ENCODE results near the gene KIAA1671.

KIAA1671 gene

GRCh38 chr22:24953384-24954113 is 1.0 kb downstream of the KIAA1671 start:
- H3K4me1 ChIP-seq (ENCODE audit: insufficient read depth, insufficient read length): peaks cover 3% of the 10 kb centered on the region
- H3K9me3 ChIP-seq (ENCODE audit: insufficient read depth, low read length): no peaks in the 10 kb centered on the region
- DNase-seq (ENCODE audit: low read depth, low spot score): no peak
- no peaks in the 10 kb centered on the region for H3K36me3 ChIP-seq (ENCODE audit: insufficient read depth, insufficient read length, low read length)
- peak overlapping the region; percentile 86 for H3K9ac ChIP-seq (ENCODE audit: insufficient read length, low read depth)
- TF ChIP-seq YY1 (IDR thresholded peaks at IDR 0.05; ENCODE audit: insufficient read depth, insufficient read length): no peak
- TF ChIP-seq SUZ12 (IDR thresholded peaks at IDR 0.05; ENCODE audit: extremely low read depth, insufficient read depth, insufficient read length): no peak
- no peak for TF ChIP-seq ZNF274 (IDR thresholded peaks at IDR 0.05; ENCODE audit: low read depth, low read length)
- no peaks in the 10 kb centered on the region for H3K27me3 ChIP-seq (ENCODE audit: insufficient read depth, insufficient read length)
- peak overlapping the region; percentile 81 for H3K4me3 ChIP-seq (ENCODE audit: insufficient read length, low read depth)

DNA sequence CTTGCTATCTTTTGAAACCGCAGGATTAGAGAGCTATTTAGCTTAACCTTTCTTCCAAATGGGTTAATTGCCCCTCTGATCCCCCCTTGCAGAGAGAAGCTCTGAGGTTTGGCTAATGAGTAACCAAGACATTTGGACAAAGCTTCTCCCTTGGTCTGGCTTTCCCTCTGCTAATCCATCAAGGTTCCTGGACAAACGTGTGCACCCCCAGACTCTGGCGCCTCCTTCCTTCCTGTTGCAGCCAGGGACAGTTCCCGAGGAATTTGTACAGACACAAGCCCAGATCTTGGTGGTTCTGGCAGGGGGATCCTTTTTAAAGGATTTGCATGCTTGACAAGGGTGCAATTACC is 1.6 kb downstream of the KIAA1671 start:
- Histone ChIP-seq H3K36me3 (ENCODE audit: insufficient read depth, insufficient read length, low read length) (no peaks in the 10 kb centered on the region), H3K4me1 (ENCODE audit: insufficient read depth, insufficient read length) (peaks cover 3% of the 10 kb centered on the region), H3K9me3 (ENCODE audit: insufficient read depth, low read length) (no peaks in the 10 kb centered on the region), H3K4me3 (ENCODE audit: insufficient read length, low read depth) (peak overlapping the region; percentile 81), H3K27me3 (ENCODE audit: insufficient read depth, insufficient read length) (no peaks in the 10 kb centered on the region), H3K9ac (ENCODE audit: insufficient read length, low read depth) (peak overlapping the region; percentile 86)
- no peak for DNase-seq (ENCODE audit: low read depth, low spot score)
- TF ChIP-seq YY1 (IDR thresholded peaks at IDR 0.05; ENCODE audit: insufficient read depth, insufficient read length) (no peak), ZNF274 (IDR thresholded peaks at IDR 0.05; ENCODE audit: low read depth, low read length) (no peak), SUZ12 (IDR thresholded peaks at IDR 0.05; ENCODE audit: extremely low read depth, insufficient read depth, insufficient read length) (no peak)

GRCh38 chr22:24954856-24955255 is 2.3 kb downstream of the KIAA1671 start:
- Histone ChIP-seq H3K27me3 (ENCODE audit: insufficient read depth, insufficient read length) (no peaks in the 10 kb centered on the region), H3K4me3 (ENCODE audit: insufficient read length, low read depth) (no peak overlapping the region), H3K9ac (ENCODE audit: insufficient read length, low read depth) (no peak overlapping the region), H3K9me3 (ENCODE audit: insufficient read depth, low read length) (no peaks in the 10 kb centered on the region), H3K36me3 (ENCODE audit: insufficient read depth, insufficient read length, low read length) (no peaks in the 10 kb centered on the region), H3K4me1 (ENCODE audit: insufficient read depth, insufficient read length) (peaks cover 3% of the 10 kb centered on the region)
- TF ChIP-seq ZNF274 (IDR thresholded peaks at IDR 0.05; ENCODE audit: low read depth, low read length) (no peak), YY1 (IDR thresholded peaks at IDR 0.05; ENCODE audit: insufficient read depth, insufficient read length) (no peak), SUZ12 (IDR thresholded peaks at IDR 0.05; ENCODE audit: extremely low read depth, insufficient read depth, insufficient read length) (no peak)
- DNase-seq (ENCODE audit: low read depth, low spot score): no peak

GRCh38 chr22:24957043-24957442 is 4.5 kb downstream of the KIAA1671 start:
- H3K9ac ChIP-seq (ENCODE audit: insufficient read length, low read depth): peak overlapping the region; percentile 21
- no peak for DNase-seq (ENCODE audit: low read depth, low spot score)
- no peaks in the 10 kb centered on the region for H3K36me3 ChIP-seq (ENCODE audit: insufficient read depth, insufficient read length, low read length)
- no peak overlapping the region for H3K4me3 ChIP-seq (ENCODE audit: insufficient read length, low read depth)
- no peaks in the 10 kb centered on the region for H3K27me3 ChIP-seq (ENCODE audit: insufficient read depth, insufficient read length)
- peaks cover 3% of the 10 kb centered on the region for H3K4me1 ChIP-seq (ENCODE audit: insufficient read depth, insufficient read length)
- H3K9me3 ChIP-seq (ENCODE audit: insufficient read depth, low read length): no peaks in the 10 kb centered on the region
- TF ChIP-seq SUZ12 (IDR thresholded peaks at IDR 0.05; ENCODE audit: extremely low read depth, insufficient read depth, insufficient read length) (no peak), YY1 (IDR thresholded peaks at IDR 0.05; ENCODE audit: insufficient read depth, insufficient read length) (no peak), ZNF274 (IDR thresholded peaks at IDR 0.05; ENCODE audit: low read depth, low read length) (no peak)

DNA sequence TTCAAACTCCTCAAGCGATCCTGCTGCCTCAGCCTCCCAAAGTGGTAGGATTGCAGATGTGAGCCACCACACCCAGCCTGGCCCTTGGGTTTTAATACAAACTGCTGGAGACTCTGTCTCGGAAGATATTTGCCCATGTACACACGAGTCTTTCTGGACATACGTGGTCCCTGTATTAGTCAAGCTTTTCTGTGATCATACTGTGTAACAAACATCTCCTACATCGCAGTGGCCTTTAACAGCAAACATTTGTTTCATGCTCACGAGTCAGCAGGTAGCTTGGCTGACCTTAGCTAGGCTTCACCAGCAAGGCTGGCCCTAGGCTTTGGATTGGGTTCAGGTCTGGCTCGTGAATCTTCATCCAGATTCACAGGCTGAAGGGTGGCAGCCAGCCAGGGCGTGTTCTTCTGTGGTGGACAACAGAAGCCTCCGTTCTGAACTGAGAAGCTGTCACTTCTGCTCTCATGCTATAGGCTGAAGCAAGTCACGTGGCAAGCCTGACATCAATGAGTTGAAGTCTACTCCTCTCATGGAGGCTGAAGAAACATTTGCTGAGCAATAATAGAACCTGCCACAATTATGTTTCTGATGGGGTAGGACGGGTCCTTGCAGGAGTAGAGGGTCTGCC is 8.8 kb downstream of the KIAA1671 start:
- no peaks in the 10 kb centered on the region for H3K36me3 ChIP-seq (ENCODE audit: insufficient read depth, insufficient read length, low read length)
- no peak overlapping the region for H3K4me3 ChIP-seq (ENCODE audit: insufficient read length, low read depth)
- no peaks in the 10 kb centered on the region for H3K9me3 ChIP-seq (ENCODE audit: insufficient read depth, low read length)
- no peak for TF ChIP-seq YY1 (IDR thresholded peaks at IDR 0.05; ENCODE audit: insufficient read depth, insufficient read length)
- no peak for TF ChIP-seq SUZ12 (IDR thresholded peaks at IDR 0.05; ENCODE audit: extremely low read depth, insufficient read depth, insufficient read length)
- TF ChIP-seq ZNF274 (IDR thresholded peaks at IDR 0.05; ENCODE audit: low read depth, low read length): no peak
- H3K4me1 ChIP-seq (ENCODE audit: insufficient read depth, insufficient read length): no peaks in the 10 kb centered on the region
- H3K27me3 ChIP-seq (ENCODE audit: insufficient read depth, insufficient read length): no peaks in the 10 kb centered on the region
- H3K9ac ChIP-seq (ENCODE audit: insufficient read length, low read depth): no peak overlapping the region
- no peak for DNase-seq (ENCODE audit: low read depth, low spot score)

GRCh38 chr22:24962094-24962493 is 9.6 kb downstream of the KIAA1671 start:
- TF ChIP-seq SUZ12 (IDR thresholded peaks at IDR 0.05; ENCODE audit: extremely low read depth, insufficient read depth, insufficient read length) (no peak), YY1 (IDR thresholded peaks at IDR 0.05; ENCODE audit: insufficient read depth, insufficient read length) (no peak), ZNF274 (IDR thresholded peaks at IDR 0.05; ENCODE audit: low read depth, low read length) (no peak)
- H3K9ac ChIP-seq (ENCODE audit: insufficient read length, low read depth): no peak overlapping the region
- no peaks in the 10 kb centered on the region for H3K9me3 ChIP-seq (ENCODE audit: insufficient read depth, low read length)
- no peaks in the 10 kb centered on the region for H3K36me3 ChIP-seq (ENCODE audit: insufficient read depth, insufficient read length, low read length)
- no peak for DNase-seq (ENCODE audit: low read depth, low spot score)
- H3K27me3 ChIP-seq (ENCODE audit: insufficient read depth, insufficient read length): no peaks in the 10 kb centered on the region
- H3K4me1 ChIP-seq (ENCODE audit: insufficient read depth, insufficient read length): no peaks in the 10 kb centered on the region
- no peak overlapping the region for H3K4me3 ChIP-seq (ENCODE audit: insufficient read length, low read depth)

DNA sequence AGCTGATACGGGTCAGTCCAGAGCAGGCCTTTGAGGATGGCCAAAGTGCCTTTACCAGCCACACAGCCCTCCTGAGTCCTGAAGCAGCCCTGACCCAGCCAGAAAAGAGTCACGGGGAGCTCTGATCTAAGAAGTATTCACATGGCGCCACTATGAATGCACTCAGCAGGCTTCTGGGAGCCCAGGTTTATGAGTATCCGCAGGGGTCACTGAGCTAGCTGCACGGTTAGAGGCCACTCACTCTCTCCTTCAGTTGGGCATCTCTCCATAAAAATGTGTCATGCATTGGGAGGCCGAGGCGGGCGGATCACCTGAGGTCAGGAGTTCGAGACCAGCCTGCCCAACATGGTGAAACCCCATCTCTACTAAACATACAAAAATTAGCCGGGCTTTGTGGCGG is 10.3 kb downstream of the KIAA1671 start:
- H3K27me3 ChIP-seq (ENCODE audit: insufficient read depth, insufficient read length): no peaks in the 10 kb centered on the region
- TF ChIP-seq SUZ12 (IDR thresholded peaks at IDR 0.05; ENCODE audit: extremely low read depth, insufficient read depth, insufficient read length): no peak
- no peak for TF ChIP-seq YY1 (IDR thresholded peaks at IDR 0.05; ENCODE audit: insufficient read depth, insufficient read length)
- no peak for TF ChIP-seq ZNF274 (IDR thresholded peaks at IDR 0.05; ENCODE audit: low read depth, low read length)
- DNase-seq (ENCODE audit: low read depth, low spot score): no peak

More for the DNA sequence above, 10.3 kb downstream of the KIAA1671 start:
- no peaks in the 10 kb centered on the region for H3K4me1 ChIP-seq (ENCODE audit: insufficient read depth, insufficient read length)
- no peaks in the 10 kb centered on the region for H3K9me3 ChIP-seq (ENCODE audit: insufficient read depth, low read length)
- H3K9ac ChIP-seq (ENCODE audit: insufficient read length, low read depth): no peak overlapping the region
- no peak overlapping the region for H3K4me3 ChIP-seq (ENCODE audit: insufficient read length, low read depth)
- no peaks in the 10 kb centered on the region for H3K36me3 ChIP-seq (ENCODE audit: insufficient read depth, insufficient read length, low read length)
